DMS153 treated with DMSO at 0.1 percent for 48 hours (cell line): Measurements from ENCODE around the gene GNRH2.
"Not testable (repeated sequence)": the region's sequence is repeated elsewhere in the genome, so short reads cannot be mapped to it uniquely, and the experiment has no call there.

Source experiments
- DNase-seq: peaks from one replicate; lab custom pipeline; 2025; ENCODE audit not compliant: unreplicated experiment; lab: John Stamatoyannopoulos, UW

Gene GNRH2

GRCh38 chr20:3043322-3043721 lies at the start of gene GNRH2:
TSS of gene GNRH2 (plus strand) at chr20:3043622. CDS start at chr20:3044415, 793 bp downstream.
- DNase-seq = no peak

DNA sequence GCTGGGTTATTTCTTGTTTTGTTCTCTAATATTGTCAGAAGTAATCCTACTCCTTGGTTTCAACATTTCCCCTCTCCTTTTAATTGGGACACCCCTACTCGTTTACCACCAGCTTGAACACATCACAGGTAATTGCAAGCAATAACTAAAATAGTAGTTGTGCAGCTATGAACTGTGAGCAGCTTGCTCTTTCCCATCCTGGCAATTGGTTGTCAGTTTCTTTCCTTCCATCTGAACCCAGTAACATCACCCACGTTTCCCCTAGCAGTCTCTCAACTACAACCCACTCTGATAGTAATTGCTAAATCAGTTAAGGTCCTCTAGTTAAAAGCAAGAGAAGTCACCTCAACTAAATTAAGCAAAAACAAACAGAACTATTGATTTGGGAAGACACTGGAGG lies 47.6 kb upstream of the GNRH2 start:
- no peak for DNase-seq

GRCh38 chr20:2998728-2999127 lies 44.7 kb upstream of the GNRH2 start:
- no peak for DNase-seq

- peak; percentile 69 for DNase-seq
Measured at GRCh38 chr20:3000852-3001523, 42.4 kb upstream of the GNRH2 start.

GRCh38 chr20:3003416-3003815 lies 40.0 kb upstream of the GNRH2 start:
- no peak for DNase-seq

- no peak for DNase-seq
Measured at GRCh38 chr20:3010985-3011723, 32.3 kb upstream of the GNRH2 start.

GRCh38 chr20:3011752-3012151 lies 31.7 kb upstream of the GNRH2 start:
- no peak for DNase-seq

DNA sequence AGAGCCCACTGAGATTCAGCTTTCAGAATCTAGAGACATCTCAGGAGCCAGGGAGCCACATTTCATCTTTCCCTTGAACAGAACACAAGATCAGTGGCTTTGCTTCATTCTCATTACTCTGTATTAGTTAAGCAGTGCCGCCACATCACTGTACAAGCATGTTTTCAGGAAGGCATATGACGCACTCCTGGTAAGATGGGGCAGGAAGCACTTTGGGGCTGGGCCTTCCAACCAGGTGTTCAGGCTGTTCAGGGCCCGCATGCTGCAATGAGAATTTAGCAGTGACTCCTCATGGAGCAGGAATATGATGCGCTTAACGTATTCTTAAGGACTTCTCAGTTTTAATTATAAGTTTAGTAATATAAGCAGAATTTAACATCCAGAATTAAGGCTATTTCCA lies 29.7 kb upstream of the GNRH2 start:
- no peak for DNase-seq

DNA sequence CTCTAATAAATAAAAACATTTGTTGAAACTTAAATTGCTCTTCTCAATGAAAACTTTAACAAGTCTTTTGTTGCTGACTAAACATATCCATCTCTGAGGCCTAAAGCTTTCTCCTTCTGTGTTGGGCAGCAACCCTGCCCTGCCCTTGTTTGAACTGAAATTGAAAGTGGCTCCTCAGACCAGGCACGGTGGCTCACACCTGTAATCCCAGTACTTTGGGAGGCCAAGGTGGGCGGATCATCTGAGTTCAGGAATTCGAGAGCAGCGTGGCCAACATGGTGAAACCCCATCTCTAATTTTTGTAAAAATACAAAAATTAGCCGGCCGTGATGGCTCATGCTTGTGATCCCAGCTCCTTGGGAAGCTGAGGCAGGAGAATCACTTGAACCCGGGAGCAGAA lies 29.2 kb upstream of the GNRH2 start:
- DNase-seq = no peak

DNA sequence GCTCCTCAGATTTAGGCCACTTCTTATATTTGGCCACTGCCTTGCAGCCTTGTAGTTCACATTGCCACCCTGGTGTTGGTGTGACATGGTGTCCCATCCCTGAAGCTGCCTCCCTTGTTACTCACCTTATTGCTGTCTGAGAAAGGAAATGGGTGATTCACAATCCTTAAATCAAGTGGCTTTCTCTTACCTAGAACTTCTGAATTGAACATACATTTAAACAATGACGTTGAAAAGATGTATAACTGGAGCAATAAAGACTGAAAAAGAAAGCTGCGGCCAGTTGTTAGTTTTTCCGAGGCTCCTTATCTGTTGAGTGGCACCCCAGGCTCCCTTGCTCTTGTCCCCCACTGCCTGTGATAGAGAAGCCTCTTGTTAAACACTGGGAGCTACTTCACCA lies 28.8 kb upstream of the GNRH2 start:
- no peak for DNase-seq

GRCh38 chr20:3015302-3015701 lies 28.1 kb upstream of the GNRH2 start:
- DNase-seq = not testable (repeated sequence)

DNA sequence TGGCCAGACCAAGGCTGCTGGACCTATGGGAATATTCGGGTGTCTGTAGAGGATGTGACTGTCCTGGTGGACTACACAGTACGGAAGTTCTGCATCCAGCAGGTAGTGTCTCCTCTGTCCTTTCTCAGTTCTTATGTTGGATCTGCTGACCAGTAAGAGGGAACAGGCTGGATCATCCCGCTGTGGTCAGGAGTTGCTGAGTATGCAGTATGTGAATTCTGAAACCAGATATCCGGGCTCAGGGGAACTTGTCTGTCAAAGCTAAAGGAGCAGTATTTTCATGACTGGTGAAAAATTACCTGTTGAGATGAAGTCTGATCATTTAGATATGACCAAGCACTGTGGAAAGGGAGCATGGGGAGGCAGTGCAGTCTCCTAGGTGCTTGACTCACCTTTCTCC lies 22.1 kb upstream of the GNRH2 start:
- no peak for DNase-seq

- no peak for DNase-seq
Measured at GRCh38 chr20:3021777-3022176, 21.6 kb upstream of the GNRH2 start.

DNA sequence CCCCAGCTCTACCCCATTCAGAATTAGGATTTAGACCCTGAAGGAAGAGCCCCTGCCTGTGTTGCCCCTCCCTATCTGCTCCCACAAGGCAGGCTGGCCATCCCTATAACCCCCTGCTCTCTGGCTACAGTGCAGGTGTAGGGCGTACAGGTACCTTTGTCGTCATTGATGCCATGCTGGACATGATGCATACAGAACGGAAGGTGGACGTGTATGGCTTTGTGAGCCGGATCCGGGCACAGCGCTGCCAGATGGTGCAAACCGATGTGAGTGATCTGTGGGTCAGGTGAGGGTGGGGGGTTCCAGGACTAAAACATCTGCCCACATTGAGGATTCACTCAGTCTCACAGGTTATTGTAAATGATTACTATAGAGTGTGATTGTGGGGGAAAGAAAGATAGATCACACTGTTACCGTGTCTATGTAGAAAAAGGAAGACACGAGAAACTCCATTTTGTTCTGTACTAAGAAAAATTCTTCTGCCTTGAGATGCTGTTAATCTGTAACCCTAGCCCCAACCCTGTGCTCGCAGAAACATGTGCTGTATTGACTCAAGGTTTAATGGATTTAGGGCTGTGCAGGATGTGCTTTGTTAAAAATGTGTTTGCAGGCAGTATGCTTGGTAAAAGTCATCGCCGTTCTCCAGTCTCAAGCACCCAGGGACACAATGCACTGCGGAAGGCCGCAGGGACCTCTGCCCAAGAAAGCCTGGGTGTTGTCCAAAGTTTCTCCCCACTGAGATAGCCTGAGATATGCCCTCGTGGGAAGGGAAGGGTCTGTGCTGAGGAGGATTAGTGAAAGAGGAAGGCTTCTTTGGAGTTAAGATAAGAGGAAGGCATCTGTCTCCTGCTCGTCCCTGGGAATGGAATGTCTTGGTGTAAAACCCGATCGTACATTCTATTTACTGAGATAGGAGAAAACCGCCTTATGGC lies 20.6 kb upstream of the GNRH2 start:
- not testable (repeated sequence) for DNase-seq

DNA sequence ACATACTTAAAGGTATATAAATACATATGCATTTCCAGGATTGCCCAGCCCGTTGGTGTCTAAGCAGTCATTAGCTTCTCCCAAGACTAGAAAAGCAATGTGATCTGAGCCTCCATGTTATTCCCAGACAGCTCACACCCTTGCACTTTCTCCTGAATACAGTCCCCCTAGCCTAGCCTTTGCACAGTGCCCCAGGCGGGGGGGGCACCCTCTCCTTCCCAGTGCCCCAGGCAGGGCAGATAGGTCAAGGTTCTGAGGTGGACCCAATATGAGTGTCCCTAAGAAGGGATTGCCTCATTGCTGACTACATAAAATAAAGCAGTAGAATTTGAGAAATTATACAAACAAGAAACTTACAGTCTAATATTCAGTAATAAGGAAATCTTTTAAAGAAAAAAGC lies 15.4 kb upstream of the GNRH2 start:
- DNase-seq = no peak

DNA sequence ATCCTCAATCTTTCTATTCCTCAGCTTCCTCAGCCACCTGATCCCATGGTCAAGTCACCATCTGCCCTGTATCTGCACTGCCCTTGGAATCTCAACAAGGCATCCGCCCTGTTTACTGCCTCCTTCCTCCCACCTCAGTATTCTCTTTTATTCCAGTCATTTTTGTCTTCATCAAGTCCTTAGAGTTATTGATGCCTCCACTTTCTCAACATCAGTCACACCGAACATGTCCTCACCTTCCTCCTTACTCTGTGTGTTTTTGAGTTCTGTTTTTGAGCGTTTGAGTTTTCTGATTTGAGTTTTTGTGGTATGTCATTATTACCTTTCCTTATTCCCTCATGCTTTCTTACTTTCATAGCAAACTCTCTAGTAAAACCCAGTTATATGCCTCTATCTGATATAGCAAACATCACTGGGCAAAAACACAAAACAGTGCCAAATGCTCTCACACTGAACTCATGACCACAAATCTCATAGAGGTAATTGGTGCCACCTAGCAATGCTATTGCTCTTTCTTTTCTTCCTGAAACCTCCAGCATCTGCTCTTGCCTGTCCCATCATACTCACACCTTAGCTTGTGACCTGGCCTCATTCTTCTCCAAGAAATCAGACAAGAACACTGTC lies 11.8 kb upstream of the GNRH2 start:
- no peak for DNase-seq

- DNase-seq = no peak
Measured at GRCh38 chr20:3032624-3033023, 10.8 kb upstream of the GNRH2 start.

- no peak for DNase-seq
Measured at GRCh38 chr20:3037654-3038053, 5.8 kb upstream of the GNRH2 start.

DNA sequence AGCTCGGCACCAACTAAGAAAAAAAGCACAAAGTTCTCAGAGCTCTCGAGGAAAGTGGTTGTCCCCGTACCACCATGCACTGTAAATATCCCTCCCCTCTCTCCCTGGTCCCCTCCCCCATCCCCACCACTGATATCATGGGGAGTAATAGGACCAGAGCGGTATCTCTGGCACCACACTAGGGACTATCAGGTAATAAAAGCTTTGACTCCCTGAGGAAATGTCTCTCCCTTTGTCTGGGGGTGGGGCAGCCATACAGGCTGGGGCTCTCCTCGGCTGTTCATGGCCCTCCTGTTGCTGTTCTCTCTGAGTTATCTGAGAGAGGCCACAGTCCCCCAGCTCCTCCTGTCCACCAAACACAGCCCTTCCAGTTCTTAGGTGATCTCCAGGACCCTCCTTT lies 5.0 kb upstream of the GNRH2 start:
- DNase-seq = no peak

DNA sequence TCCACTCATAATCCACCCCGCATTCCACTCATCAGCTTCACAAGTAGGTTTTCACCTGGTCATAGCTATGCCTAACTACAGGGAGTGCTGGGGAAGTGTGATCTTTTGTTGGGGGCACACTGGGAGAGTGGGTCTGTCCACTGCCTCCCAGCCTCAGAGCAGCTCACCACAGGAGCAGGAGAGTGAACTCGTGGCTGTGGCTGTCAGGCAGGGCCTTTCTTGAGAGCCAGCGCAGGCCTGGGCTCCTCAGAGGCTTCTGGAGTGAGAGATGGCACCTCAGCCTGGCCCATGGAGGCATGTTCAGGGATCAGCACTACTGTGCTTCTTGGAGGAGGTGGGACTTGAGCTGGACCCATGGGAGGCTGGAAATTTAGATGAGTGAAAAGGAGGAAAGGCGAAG lies 4.0 kb upstream of the GNRH2 start:
- DNase-seq = no peak

GRCh38 chr20:3040086-3040485 lies 3.3 kb upstream of the GNRH2 start:
- DNase-seq = no peak
